Tibial nerve (tissue), 4 donors: Measurements from ENCODE around the gene CRIP2. TPM values are rescaled to one million over a fixed set of nuclear protein-coding genes. Genes with fewer than 3 reads are reported as not detected.

Experiments
- DNase-seq, 2 donors: peaks; one replicate each; pipeline ENCODE4 v3.0.0-alpha.2; 2019; ENCODE audit warnings: low spot score in 2 of 2
- H3K27ac ChIP-seq, 4 donors: fragments of 200-600 bp; sonication (generic) in 3 of 4; one replicate each; pipeline ENCODE4 v1.5.1; 2017 to 2019; ENCODE audit warnings: mild to moderate bottlenecking in 1 of 4
- H3K27me3 ChIP-seq, 2 donors: fragments of 200-600 bp; sonication (generic) in 1 of 2; one replicate each; pipeline versions ENCODE4 v1.5.1 to v1.6.0; 2017 to 2019
- H3K36me3 ChIP-seq, 3 donors: fragments of 200-600 bp; sonication (generic); one replicate each; pipeline ENCODE4 v1.5.1; 2018 to 2019
- H3K4me1 ChIP-seq, 4 donors: fragments of 200-600 bp; sonication (generic) in 3 of 4; one replicate each; pipeline ENCODE4 v1.5.1; 2017 to 2019
- H3K4me3 ChIP-seq, 4 donors: fragments of 200-600 bp; sonication (generic) in 3 of 4; one replicate each; pipeline ENCODE4 v1.5.1; 2017 to 2019; ENCODE audit warnings: mild to moderate bottlenecking in 1 of 4, moderate library complexity in 1 of 4
- H3K9me3 ChIP-seq, 4 donors: fragments of 200-600 bp; sonication (generic) in 3 of 4; one replicate each; pipeline ENCODE4 v1.5.1; 2017 to 2019
- EP300 ChIP-seq, 2 donors: sonication (generic); formaldehyde crosslinking; IDR thresholded peaks; one replicate each; pipeline ENCODE4 v1.6.1; 2017; ENCODE audit warnings: antibody characterized with exemption in 2 of 2, mild to moderate bottlenecking in 1 of 2
- POLR2A ChIP-seq, 2 donors: fragments of 450-650 bp; IDR thresholded peaks; one replicate each; pipeline ENCODE4 v1.6.1; 2017; ENCODE audit warnings: antibody characterized with exemption in 2 of 2, mild to moderate bottlenecking in 2 of 2, moderate library complexity in 2 of 2
- WGBS, 2 donors: methylation state at CpG; one replicate each; pipeline ENCODE4 v1.1.5; 2018; 5-methylcytosine and 5-hydroxymethylcytosine counted together
- total RNA-seq, 4 donors: library from RNA; depleted of rRNA; stranded (reverse); fragments of >200 nt; gene quantifications; one replicate each; pipeline ENCODE4 v1.1.0, GENCODE V29; 2016
- TF ChIP-seq, protein P1 (sequence below), 5 experiments: fragments of 200-600 bp in 3 of 5; fragments of 450-650 bp in 2 of 5; sonication (generic) in 3 of 5; IDR thresholded peaks; one replicate each; pipeline ENCODE4 v1.5.1; 2016 to 2019; ENCODE audit warnings: antibody characterized with exemption in 5 of 5, mild to moderate bottlenecking in 3 of 5, moderate library complexity in 2 of 5

Gene CRIP2
- total RNA-seq, 4 donors from 2014 or later = 161 to 268 (median 208) TPM

DNA sequence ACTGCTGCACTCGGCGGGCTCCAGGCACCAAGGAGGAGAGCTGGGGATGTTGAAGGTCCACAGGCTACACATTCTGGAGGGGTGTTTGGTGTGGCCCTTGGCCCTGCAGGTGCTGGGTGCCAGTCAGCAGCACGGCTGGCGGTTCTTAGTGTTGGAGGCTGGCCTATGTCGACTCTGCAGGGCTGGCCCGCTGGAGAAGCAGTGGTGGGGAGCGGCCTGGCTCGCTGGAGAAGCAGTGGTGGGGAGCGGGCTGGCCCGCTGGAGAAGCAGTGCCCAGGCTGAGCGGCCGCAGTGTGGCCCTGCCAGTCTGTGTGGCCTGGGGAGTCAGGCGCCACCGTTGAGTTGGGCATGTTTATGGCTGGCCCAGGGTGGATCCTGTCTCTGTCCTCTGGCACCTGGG is 27.6 kb upstream of the CRIP2 start:
- DNase-seq = no peak
- WGBS, 2 donors = 74% methylated on average over 12 of the region's 14 CpGs
- Histone ChIP-seq H3K36me3 (peaks cover 0 to 61% (median 0%) of the 10 kb centered on the region in 3 donors), H3K4me1 (peaks cover 0 to 17% (median 5%) of the 10 kb centered on the region in 4 donors), H3K27me3 (no peaks in the 10 kb centered on the region), H3K4me3 (no peak overlapping the region), H3K27ac (no peak overlapping the region), H3K9me3 (no peaks in the 10 kb centered on the region)
- TF ChIP-seq EP300 (IDR thresholded peaks at IDR 0.05) = no peak
- no peak for TF ChIP-seq POLR2A (IDR thresholded peaks at IDR 0.05)
- TF ChIP-seq, protein P1, sequence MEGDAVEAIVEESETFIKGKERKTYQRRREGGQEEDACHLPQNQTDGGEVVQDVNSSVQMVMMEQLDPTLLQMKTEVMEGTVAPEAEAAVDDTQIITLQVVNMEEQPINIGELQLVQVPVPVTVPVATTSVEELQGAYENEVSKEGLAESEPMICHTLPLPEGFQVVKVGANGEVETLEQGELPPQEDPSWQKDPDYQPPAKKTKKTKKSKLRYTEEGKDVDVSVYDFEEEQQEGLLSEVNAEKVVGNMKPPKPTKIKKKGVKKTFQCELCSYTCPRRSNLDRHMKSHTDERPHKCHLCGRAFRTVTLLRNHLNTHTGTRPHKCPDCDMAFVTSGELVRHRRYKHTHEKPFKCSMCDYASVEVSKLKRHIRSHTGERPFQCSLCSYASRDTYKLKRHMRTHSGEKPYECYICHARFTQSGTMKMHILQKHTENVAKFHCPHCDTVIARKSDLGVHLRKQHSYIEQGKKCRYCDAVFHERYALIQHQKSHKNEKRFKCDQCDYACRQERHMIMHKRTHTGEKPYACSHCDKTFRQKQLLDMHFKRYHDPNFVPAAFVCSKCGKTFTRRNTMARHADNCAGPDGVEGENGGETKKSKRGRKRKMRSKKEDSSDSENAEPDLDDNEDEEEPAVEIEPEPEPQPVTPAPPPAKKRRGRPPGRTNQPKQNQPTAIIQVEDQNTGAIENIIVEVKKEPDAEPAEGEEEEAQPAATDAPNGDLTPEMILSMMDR (IDR thresholded peaks at IDR 0.05) = no peak

DNA sequence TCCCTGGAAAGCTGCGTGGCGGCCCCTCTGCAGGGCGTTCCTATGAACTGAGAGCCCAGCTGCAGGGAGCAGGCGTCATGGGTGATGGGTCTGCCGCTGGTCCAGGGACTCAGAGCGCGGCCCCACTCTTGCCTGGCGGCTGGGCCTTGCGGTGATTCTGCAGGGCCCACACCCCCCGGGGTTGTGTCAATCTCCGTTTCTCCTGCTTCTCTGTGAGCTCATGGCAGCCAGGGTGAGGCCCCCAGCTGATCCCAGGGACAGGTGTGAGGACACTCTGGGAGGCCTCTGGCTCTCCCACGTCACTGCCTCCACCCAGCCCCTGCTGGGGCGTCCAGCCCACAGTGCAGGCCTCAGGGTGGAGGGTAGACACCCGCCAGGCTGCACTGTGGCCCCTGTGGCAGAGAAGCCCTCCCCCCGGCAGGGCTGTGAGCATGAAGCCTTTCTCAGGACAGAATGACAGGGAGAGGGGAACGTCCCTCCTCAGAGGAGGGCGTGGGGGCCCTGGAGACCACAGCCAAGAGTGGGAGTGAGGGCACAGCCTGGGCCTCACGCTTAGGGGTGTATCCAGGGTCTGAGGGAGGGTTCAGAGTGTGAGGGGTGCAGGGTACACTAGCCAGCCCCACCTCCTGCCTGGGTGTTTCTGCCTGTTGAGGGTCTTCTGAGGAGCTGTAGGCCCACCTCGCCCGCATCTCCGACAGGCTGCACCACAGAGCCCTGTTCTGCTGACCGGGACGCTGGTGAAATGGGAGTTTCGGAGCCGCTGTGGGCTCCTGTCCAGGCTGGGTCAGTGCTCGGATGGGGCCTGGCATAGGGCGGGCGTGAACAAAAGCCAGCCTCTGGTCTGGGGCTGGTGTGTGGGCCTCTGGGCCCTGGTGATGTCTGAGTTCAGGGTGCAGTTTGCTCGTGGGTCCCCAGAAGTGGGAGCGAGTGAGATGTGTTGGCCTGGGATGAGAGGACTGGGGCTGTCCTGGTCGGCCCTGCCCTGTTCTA is 26.7 kb upstream of the CRIP2 start:
- H3K27ac ChIP-seq = peak overlapping the region in 3 of 4 donors; percentile 10 to 78 (median 71)
- H3K4me1 ChIP-seq = peaks cover 0 to 17% (median 5%) of the 10 kb centered on the region in 4 donors
- H3K9me3 ChIP-seq = no peaks in the 10 kb centered on the region
- 74 to 76% methylated on average over 20 to 27 of the region's 31 CpGs for WGBS, 2 donors
- no peak for DNase-seq
- peaks cover 0 to 61% (median 0%) of the 10 kb centered on the region in 3 donors for H3K36me3 ChIP-seq
- H3K27me3 ChIP-seq = no peaks in the 10 kb centered on the region
- H3K4me3 ChIP-seq = no peak overlapping the region
- TF ChIP-seq POLR2A (IDR thresholded peaks at IDR 0.05) = no peak
- TF ChIP-seq, protein P1 (IDR thresholded peaks at IDR 0.05) = no peak

DNA sequence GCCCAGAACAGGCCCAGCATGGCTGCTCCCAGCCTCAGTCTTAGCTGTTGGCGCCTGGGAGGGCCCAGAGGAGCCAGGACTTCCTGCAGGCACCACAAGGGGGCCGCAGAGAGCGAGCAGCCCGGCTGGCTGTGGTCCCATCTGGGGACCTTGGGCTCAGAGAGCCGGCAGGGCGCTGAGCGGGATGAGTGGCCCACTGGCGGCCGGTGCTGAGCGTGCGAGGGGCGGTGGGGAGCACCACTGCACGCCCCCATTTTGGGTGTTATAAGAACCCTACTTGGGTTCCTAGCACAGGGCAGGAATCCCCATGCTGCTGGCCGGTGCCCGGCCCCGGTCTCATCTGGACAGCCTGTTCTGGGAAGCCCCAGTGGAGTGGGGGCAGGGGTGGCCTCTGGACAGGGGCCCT is 25.9 kb upstream of the CRIP2 start:
- Histone ChIP-seq H3K36me3 (peaks cover 0 to 63% (median 0%) of the 10 kb centered on the region in 3 donors), H3K4me1 (peaks cover 0 to 17% (median 5%) of the 10 kb centered on the region in 4 donors), H3K9me3 (no peaks in the 10 kb centered on the region), H3K4me3 (no peak overlapping the region), H3K27me3 (no peaks in the 10 kb centered on the region), H3K27ac (peak overlapping the region in 3 of 4 donors; percentile 10 to 78 (median 71))
- TF ChIP-seq, protein P1 (IDR thresholded peaks at IDR 0.05) = peak; percentile 91 to 95 (median 95)
- TF ChIP-seq EP300 (IDR thresholded peaks at IDR 0.05) = peak in 1 of 2 donors; percentile 60
- TF ChIP-seq POLR2A (IDR thresholded peaks at IDR 0.05) = no peak
- DNase-seq = peak; percentile 52 to 56
- 21 to 35% methylated on average over 11 to 16 of the region's 16 CpGs for WGBS, 2 donors

DNA sequence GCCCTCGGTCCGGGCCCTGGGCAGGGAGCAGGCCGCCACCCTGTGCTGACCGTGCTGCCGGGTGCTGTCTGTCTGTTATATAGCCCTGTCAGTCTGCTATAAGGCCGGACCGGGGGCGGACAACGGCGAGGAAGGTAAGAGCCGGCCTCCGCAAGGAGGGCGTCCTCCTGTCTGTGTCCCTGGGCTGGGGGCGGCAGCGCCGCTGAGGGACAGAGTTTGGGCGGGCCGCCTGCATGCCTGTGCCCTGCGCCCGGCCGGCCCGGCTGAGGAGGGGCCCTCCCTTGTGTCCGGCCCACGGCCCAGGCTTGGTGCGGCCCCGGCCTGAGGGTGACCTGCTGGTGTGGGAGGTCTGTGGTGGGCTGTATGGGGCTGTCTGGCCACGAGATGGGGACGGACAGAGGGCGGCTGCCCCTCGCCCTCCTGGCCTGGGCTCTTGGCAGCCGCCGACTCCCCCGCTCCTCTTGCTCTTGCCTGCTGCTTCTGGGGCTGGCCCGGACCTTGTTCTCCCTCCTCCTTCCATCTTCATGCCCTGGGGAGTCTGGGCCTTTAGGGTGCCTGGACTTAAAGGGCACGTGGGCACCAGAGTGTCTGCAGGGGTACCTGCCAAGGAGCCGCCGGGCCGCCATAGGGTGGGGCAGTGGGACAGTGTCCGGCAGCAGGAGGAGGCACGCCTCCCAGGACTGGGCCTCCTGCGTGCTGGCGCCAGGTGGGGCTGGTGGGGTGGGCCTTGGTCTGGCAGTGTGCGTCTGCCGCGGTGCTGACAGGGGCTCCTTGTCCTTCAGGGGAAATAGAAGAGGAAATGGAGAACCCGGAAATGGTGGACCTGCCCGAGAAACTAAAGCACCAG is 25.1 kb upstream of the CRIP2 start:
- DNase-seq = no peak
- Histone ChIP-seq H3K4me3 (no peak overlapping the region), H3K9me3 (no peaks in the 10 kb centered on the region), H3K27me3 (no peaks in the 10 kb centered on the region), H3K4me1 (peaks cover 0 to 17% (median 5%) of the 10 kb centered on the region in 4 donors), H3K36me3 (peaks cover 0 to 71% (median 0%) of the 10 kb centered on the region in 3 donors), H3K27ac (peak overlapping the region in 2 of 4 donors; percentile 40 to 78)
- WGBS, 2 donors = 84 to 86% methylated on average over 38 to 44 of the region's 47 CpGs
- TF ChIP-seq EP300 (IDR thresholded peaks at IDR 0.05) (no peak), POLR2A (IDR thresholded peaks at IDR 0.05) (no peak)
- TF ChIP-seq, protein P1 (IDR thresholded peaks at IDR 0.05) = no peak
